Uterus (tissue), 4 donors: Measurements from ENCODE around the gene SEMA6B. TPM values are rescaled to one million over a fixed set of nuclear protein-coding genes. Genes with fewer than 3 reads are reported as not detected.

Experiments used
- DNase-seq, 2 donors: peaks; one replicate each; pipeline ENCODE4 v3.0.0-alpha.2; 2019 to 2020
- H3K27ac ChIP-seq, 2 donors: fragments of 200-600 bp; sonication (generic); 1 replicate in 1 of 2; 2 replicates in 1 of 2; pipeline ENCODE4 v1.5.1; 2016 to 2018
- H3K27me3 ChIP-seq, 2 donors: fragments of 200-600 bp; sonication (generic); one replicate each; pipeline ENCODE4 v1.5.1; 2018 to 2019; ENCODE audit warnings: control low read depth in 1 of 2
- H3K36me3 ChIP-seq, 2 donors: fragments of 200-600 bp; sonication (generic); one replicate each; pipeline ENCODE4 v1.5.1; 2019; ENCODE audit warnings: control low read depth in 1 of 2
- H3K4me1 ChIP-seq, 2 donors: fragments of 200-600 bp; sonication (generic); one replicate each; pipeline ENCODE4 v1.5.1; 2018 to 2019; ENCODE audit warnings: control low read depth in 1 of 2
- H3K4me3 ChIP-seq, 2 donors: fragments of 200-600 bp; sonication (generic); 1 replicate in 1 of 2; 2 replicates in 1 of 2; pipeline ENCODE4 v1.5.1; 2018 to 2019; ENCODE audit warnings: mild to moderate bottlenecking in 1 of 2
- H3K9me3 ChIP-seq, 2 donors: fragments of 200-600 bp; sonication (generic); one replicate each; pipeline ENCODE4 v1.5.1; 2019; ENCODE audit warnings: control low read depth in 1 of 2
- CTCF ChIP-seq, 4 experiments: fragments of 200-600 bp in 2 of 4; fragments of 450-650 bp in 2 of 4; sonication (generic) in 2 of 4; IDR thresholded peaks; one replicate each; pipeline ENCODE4 v1.5.1; 2016 to 2019; ENCODE audit warnings: antibody characterized with exemption in 4 of 4, mild to moderate bottlenecking in 2 of 4, moderate library complexity in 1 of 4
- POLR2A ChIP-seq, 2 donors: fragments of 450-650 bp; IDR thresholded peaks; one replicate each; pipeline ENCODE4 v1.6.1; 2016; ENCODE audit warnings: antibody characterized with exemption in 2 of 2, mild to moderate bottlenecking in 1 of 2, moderate library complexity in 1 of 2
- intact Hi-C: fragments of 100-400 bp; cut with DNase I; formaldehyde crosslinking; loops from one replicate; pipeline ENCODE4 v1.15.1; 2023; ENCODE audit warnings: low total_unique reads
- total RNA-seq, 4 donors: library from RNA; depleted of rRNA in 3 of 4; stranded (reverse); fragments of >200 nt in 3 of 4; gene quantifications; one replicate each; pipeline versions ENCODE4 v1.1.0 to v1.2.4, GENCODE V29; 2014 to 2023
- donor health status: DM: yes; HTN: yes; CAD: no.

Gene SEMA6B
- total RNA-seq: 10 to 100 TPM in 1 of 4 donors, 1 to 10 TPM in 3; 1.8 to 48.1 (median 5.5) TPM

- DNase-seq: peak in 1 of 2 donors; percentile 59
- intact Hi-C loops: no loop called here
- Histone ChIP-seq H3K9me3 (no peaks in the 10 kb centered on the region), H3K27ac (peak within 1 kb of the TSS; percentile 38 to 48), H3K27me3 (no peaks in the 10 kb centered on the region), H3K4me3 (peak within 1 kb of the TSS in 1 of 2 donors; percentile 5), H3K36me3 (no peaks in the 10 kb centered on the region), H3K4me1 (no peaks in the 10 kb centered on the region)
- TF ChIP-seq POLR2A (IDR thresholded peaks at IDR 0.05): no peak
- no peak for TF ChIP-seq CTCF (IDR thresholded peaks at IDR 0.05)
These were observed at the start of gene SEMA6B for GRCh38 chr19:4559569-4559968. TSS of gene SEMA6B (minus strand) at chr19:4559684. CDS start at chr19:4558457, 1,227 bp downstream.

GRCh38 chr19:4606921-4607678, 47.6 kb upstream of the SEMA6B start:
- peaks cover 0 to 4% of the 10 kb centered on the region in 2 donors for H3K4me1 ChIP-seq
- peak in 1 of 2 donors; percentile 20 for DNase-seq
- H3K27me3 ChIP-seq: no peaks in the 10 kb centered on the region
- no peaks in the 10 kb centered on the region for H3K9me3 ChIP-seq
- H3K36me3 ChIP-seq: no peaks in the 10 kb centered on the region
- intact Hi-C loops: no loop called here
- no peak overlapping the region for H3K27ac ChIP-seq
- no peak overlapping the region for H3K4me3 ChIP-seq
- no peak for TF ChIP-seq POLR2A (IDR thresholded peaks at IDR 0.05)

DNA sequence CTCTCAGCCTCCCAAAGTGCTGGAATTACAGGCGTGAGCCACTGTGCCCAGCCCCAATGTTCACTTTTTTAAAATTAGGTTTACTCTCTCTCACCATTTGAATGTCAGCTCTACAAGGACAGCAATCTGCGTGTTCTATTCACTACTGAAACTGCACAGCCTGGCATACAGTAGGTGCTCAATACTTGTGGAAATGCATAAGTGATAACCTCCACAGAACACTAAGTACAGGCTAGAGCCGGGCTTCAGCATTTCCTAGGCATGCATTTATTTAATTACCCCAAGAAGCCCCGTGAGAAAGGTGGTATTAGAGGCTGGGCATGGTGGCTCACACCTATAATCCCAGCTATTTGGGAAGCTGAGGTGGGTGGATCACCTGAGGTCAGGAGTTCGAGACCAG, 46.7 kb upstream of the SEMA6B start:
- DNase-seq: no peak
- H3K4me1 ChIP-seq: peaks cover 0 to 4% of the 10 kb centered on the region in 2 donors
- H3K4me3 ChIP-seq: no peak overlapping the region
- TF ChIP-seq POLR2A (IDR thresholded peaks at IDR 0.05): no peak
- no peak for TF ChIP-seq CTCF (IDR thresholded peaks at IDR 0.05)
- intact Hi-C loops: no loop called here
- H3K9me3 ChIP-seq: no peaks in the 10 kb centered on the region
- H3K36me3 ChIP-seq: no peaks in the 10 kb centered on the region
- H3K27ac ChIP-seq: no peak overlapping the region
- H3K27me3 ChIP-seq: no peaks in the 10 kb centered on the region

- Histone ChIP-seq H3K4me1 (peaks cover 0 to 4% of the 10 kb centered on the region in 2 donors), H3K9me3 (no peaks in the 10 kb centered on the region), H3K27me3 (no peaks in the 10 kb centered on the region), H3K27ac (no peak overlapping the region), H3K36me3 (no peaks in the 10 kb centered on the region), H3K4me3 (no peak overlapping the region)
- intact Hi-C loops: no loop called here
- TF ChIP-seq CTCF (IDR thresholded peaks at IDR 0.05): no peak
- no peak for TF ChIP-seq POLR2A (IDR thresholded peaks at IDR 0.05)
- no peak for DNase-seq
These were observed 45.4 kb upstream of the SEMA6B start for GRCh38 chr19:4604912-4605311.

GRCh38 chr19:4602915-4603314, 43.4 kb upstream of the SEMA6B start:
- H3K4me3 ChIP-seq: no peak overlapping the region
- peaks cover 6 to 12% of the 10 kb centered on the region in 2 donors for H3K27me3 ChIP-seq
- TF ChIP-seq CTCF (IDR thresholded peaks at IDR 0.05) (no peak), POLR2A (IDR thresholded peaks at IDR 0.05) (no peak)
- intact Hi-C loops: no loop called here
- no peaks in the 10 kb centered on the region for H3K9me3 ChIP-seq
- no peak overlapping the region for H3K27ac ChIP-seq
- no peaks in the 10 kb centered on the region for H3K36me3 ChIP-seq
- peaks cover 0 to 4% of the 10 kb centered on the region in 2 donors for H3K4me1 ChIP-seq
- DNase-seq: no peak
